ENCODE results near the gene SNAI1.

The SNAI1 gene

DNA sequence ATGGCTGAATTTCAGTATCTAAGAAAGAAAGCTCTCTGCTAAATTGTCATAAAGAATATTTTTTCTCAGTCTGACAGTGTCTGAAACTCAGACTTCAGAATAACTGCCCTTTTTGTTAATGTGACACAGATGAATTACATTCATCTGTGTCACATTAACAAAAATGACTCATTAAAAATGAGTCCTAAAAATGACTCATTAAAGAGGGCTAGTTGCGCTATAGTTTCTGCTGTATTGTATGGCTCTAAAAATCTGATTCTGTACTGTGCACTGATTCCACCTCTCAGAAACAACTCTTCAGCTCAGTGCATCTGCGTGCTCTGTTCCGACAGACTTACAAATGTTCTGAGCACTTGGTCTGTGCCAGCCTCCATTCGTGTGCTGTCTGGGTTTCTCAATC lies 31.6 kb upstream of the SNAI1 start:
- TF ChIP-seq EGR1 (IDR thresholded peaks at IDR 0.05) (no peak), TCF12 (IDR thresholded peaks at IDR 0.05; ENCODE audit: low read depth) (no peak), TAF1 (IDR thresholded peaks at IDR 0.05; ENCODE audit: low read depth) (no peak), YY1 (IDR thresholded peaks at IDR 0.05; ENCODE audit: low read depth) (no peak), CEBPB (IDR thresholded peaks at IDR 0.05) (no peak), FOXM1 (IDR thresholded peaks at IDR 0.05; ENCODE audit: borderline replicate concordance, low read depth) (no peak), NFIC (IDR thresholded peaks at IDR 0.05) (no peak), ZBTB7A (IDR thresholded peaks at IDR 0.05; ENCODE audit: low read depth) (no peak), EP300 (IDR thresholded peaks at IDR 0.05; ENCODE audit: borderline replicate concordance) (no peak), TEAD4 (IDR thresholded peaks at IDR 0.05) (no peak), RAD21 (IDR thresholded peaks at IDR 0.05; ENCODE audit: low read depth) (no peak), CREB1 (IDR thresholded peaks at IDR 0.05; ENCODE audit: low read depth) (no peak)
- TF ChIP-seq, protein P1, sequence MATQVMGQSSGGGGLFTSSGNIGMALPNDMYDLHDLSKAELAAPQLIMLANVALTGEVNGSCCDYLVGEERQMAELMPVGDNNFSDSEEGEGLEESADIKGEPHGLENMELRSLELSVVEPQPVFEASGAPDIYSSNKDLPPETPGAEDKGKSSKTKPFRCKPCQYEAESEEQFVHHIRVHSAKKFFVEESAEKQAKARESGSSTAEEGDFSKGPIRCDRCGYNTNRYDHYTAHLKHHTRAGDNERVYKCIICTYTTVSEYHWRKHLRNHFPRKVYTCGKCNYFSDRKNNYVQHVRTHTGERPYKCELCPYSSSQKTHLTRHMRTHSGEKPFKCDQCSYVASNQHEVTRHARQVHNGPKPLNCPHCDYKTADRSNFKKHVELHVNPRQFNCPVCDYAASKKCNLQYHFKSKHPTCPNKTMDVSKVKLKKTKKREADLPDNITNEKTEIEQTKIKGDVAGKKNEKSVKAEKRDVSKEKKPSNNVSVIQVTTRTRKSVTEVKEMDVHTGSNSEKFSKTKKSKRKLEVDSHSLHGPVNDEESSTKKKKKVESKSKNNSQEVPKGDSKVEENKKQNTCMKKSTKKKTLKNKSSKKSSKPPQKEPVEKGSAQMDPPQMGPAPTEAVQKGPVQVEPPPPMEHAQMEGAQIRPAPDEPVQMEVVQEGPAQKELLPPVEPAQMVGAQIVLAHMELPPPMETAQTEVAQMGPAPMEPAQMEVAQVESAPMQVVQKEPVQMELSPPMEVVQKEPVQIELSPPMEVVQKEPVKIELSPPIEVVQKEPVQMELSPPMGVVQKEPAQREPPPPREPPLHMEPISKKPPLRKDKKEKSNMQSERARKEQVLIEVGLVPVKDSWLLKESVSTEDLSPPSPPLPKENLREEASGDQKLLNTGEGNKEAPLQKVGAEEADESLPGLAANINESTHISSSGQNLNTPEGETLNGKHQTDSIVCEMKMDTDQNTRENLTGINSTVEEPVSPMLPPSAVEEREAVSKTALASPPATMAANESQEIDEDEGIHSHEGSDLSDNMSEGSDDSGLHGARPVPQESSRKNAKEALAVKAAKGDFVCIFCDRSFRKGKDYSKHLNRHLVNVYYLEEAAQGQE (IDR thresholded peaks at IDR 0.05; ENCODE audit: low read depth), result no peak
- TF ChIP-seq, protein P2, sequence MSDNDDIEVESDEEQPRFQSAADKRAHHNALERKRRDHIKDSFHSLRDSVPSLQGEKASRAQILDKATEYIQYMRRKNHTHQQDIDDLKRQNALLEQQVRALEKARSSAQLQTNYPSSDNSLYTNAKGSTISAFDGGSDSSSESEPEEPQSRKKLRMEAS (IDR thresholded peaks at IDR 0.05), result no peak
- TF ChIP-seq, protein P3, sequence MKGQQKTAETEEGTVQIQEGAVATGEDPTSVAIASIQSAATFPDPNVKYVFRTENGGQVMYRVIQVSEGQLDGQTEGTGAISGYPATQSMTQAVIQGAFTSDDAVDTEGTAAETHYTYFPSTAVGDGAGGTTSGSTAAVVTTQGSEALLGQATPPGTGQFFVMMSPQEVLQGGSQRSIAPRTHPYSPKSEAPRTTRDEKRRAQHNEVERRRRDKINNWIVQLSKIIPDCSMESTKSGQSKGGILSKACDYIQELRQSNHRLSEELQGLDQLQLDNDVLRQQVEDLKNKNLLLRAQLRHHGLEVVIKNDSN (IDR thresholded peaks at IDR 0.05), result no peak

DNA sequence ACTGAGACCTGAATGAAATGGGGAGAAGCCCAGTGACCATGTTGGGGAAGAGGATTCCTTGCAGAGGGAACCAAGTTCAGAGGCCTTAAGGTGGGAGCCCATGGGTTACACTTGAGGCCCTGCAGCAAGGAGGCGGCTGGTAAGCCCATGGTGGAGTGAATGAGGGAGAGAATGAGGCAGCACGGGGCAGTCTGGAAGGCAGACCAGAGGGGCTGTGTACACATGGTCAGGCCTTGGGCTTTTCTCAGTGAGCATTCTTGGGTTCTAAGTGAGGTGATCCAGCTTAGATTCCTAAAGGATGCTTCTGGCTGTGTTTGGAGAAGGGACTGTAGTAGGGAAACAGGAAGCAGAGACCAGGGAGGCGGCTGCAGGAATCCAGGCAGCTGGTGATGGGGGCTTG lies 27.6 kb upstream of the SNAI1 start:
- TF ChIP-seq TEAD4 (IDR thresholded peaks at IDR 0.05) (no peak), CEBPB (IDR thresholded peaks at IDR 0.05) (no peak), TAF1 (IDR thresholded peaks at IDR 0.05; ENCODE audit: low read depth) (no peak), TCF12 (IDR thresholded peaks at IDR 0.05; ENCODE audit: low read depth) (no peak), EP300 (IDR thresholded peaks at IDR 0.05; ENCODE audit: borderline replicate concordance) (no peak)
- TF ChIP-seq, protein P1 (IDR thresholded peaks at IDR 0.05; ENCODE audit: low read depth), result no peak
- TF ChIP-seq, protein P2 (IDR thresholded peaks at IDR 0.05), result no peak

DNA sequence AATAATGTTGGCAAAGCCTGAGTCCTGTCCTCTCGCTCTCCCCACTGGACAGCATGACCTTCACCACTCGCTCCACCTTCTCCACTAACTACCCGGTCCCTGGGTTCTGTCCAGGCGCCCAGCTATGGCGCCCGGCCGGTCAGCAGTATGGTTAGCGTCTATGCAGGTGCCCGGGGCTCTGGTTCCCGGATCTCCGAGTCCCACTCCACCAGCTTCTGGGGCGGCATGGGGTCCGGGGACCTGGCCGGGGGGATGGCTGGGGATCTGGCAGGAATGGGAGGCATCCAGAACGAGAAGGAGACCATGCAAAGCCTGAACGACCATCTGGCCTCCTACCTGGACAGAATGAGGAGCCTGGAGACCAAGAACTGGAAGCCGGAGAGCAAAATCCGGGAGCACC lies 26.1 kb upstream of the SNAI1 start:
- no peak for TF ChIP-seq CEBPB (IDR thresholded peaks at IDR 0.05)
- TF ChIP-seq RAD21 (IDR thresholded peaks at IDR 0.05; ENCODE audit: low read depth), result no peak
- no peak for TF ChIP-seq EP300 (IDR thresholded peaks at IDR 0.05; ENCODE audit: borderline replicate concordance)
- TF ChIP-seq TCF12 (IDR thresholded peaks at IDR 0.05; ENCODE audit: low read depth), result no peak
- TF ChIP-seq, protein P2 (IDR thresholded peaks at IDR 0.05), result no peak
- no peak for TF ChIP-seq NFIC (IDR thresholded peaks at IDR 0.05)
- TF ChIP-seq ZBTB7A (IDR thresholded peaks at IDR 0.05; ENCODE audit: low read depth), result no peak
- TF ChIP-seq EGR1 (IDR thresholded peaks at IDR 0.05), result no peak
- TF ChIP-seq FOXM1 (IDR thresholded peaks at IDR 0.05; ENCODE audit: borderline replicate concordance, low read depth), result no peak
- TF ChIP-seq, protein P3 (IDR thresholded peaks at IDR 0.05), result no peak

DNA sequence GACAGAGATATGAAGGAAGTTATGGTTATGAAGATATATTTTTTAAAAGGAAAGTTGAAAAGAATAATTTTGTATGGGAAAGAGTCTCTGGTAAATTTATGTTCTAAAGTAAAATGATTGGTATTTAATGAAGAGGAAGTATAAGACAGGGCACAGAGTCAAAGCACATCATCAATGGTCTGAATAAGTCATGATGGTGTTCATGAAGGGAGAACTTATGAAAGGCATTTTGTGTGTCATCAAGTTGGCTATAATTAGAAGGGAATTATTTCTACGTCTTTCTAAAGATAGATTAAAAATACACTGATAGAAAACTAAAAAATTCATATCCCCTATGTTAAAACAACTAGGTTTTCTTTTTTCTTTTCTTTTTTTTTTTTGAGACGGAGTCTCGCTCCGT lies 21.4 kb upstream of the SNAI1 start:
- TF ChIP-seq NFIC (IDR thresholded peaks at IDR 0.05) (no peak), CEBPB (IDR thresholded peaks at IDR 0.05) (no peak), EGR1 (IDR thresholded peaks at IDR 0.05) (no peak)
- TF ChIP-seq, protein P1 (IDR thresholded peaks at IDR 0.05; ENCODE audit: low read depth), result no peak
- TF ChIP-seq, protein P3 (IDR thresholded peaks at IDR 0.05), result no peak
